ENCODE measurements around the gene BOD1. TPM values are rescaled to one million over a fixed set of nuclear protein-coding genes. Genes with fewer than 3 reads are reported as not detected.

The BOD1 gene
- total and polyA plus RNA-seq, 10 of the 15 experiments (the other 5 are each of a cell fraction or from before 2014, with no cell fraction given) = 14.1 to 35.8 (median 29.6) TPM

DNA sequence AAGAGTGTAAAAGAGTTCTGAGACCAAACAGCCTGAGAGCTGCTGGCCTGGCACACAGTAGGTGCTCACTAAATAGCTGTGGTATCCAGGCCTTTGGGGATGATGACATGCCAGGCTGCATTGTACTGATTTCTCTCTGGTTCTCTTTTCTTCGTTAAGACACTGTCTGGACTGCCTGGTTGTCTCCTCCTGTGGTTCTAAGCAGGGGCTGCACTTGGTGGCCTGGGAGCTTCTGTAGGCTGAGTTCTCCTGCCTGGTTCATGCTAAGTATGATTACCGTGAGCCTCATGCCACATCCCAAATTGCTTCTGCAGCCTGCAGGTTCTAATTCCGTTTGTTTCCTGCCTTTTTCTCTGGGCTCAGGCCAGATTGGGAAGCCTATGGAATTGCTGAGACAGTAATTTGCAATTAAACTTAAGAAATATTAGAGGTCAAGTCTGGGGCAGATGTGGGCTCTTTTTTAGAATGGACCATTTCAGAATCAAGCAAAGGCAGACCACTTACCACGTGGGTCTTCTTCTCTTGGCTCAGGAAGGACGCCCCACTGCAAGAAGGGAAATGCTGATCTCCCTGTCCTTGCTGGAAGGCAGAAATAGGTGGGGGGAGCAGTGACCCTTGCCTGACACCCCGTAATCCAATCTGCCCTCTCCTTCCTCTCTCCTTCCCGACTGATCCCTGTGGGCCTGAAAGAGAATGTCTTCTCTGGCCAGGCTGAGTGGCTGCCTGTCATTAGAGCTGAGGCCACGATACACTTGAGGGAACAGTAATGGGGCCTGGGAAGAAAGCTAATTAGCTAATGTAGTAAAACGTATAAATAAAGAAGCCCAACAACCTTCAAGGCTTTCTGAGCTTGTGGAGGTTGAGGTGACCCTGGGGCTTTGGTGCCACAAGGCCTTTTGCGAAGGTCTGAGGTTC lies 21.9 kb upstream of the BOD1 start:
- Histone ChIP-seq H3K4me2 (ENCODE audit: control insufficient read depth, insufficient read depth) (no peak overlapping the region), H3K9me3 (replicated peaks; ENCODE audit: control insufficient read depth, insufficient read depth, low read length) (no peaks in the 10 kb centered on the region), H3K4me3 (no peak overlapping the region), H3K27me3 (replicated peaks in 1 of 2; ENCODE audit: control insufficient read depth in 2 of 2, insufficient read depth in 2 of 2, low read length in 1 of 2) (no peaks in the 10 kb centered on the region), H3K4me1 (ENCODE audit: control insufficient read depth, insufficient read depth, low read length) (no peaks in the 10 kb centered on the region; the same call in 1 of the 2 replicates), H2AFZ (ENCODE audit: control insufficient read depth, low read depth, low read length) (no peak overlapping the region), H3K27ac (ENCODE audit: control insufficient read depth, insufficient read depth) (no peak overlapping the region), H4K20me1 (ENCODE audit: control insufficient read depth, insufficient read depth) (no peaks in the 10 kb centered on the region), H3K36me3 (ENCODE audit: control insufficient read depth in 2 of 2, insufficient read depth in 2 of 2, low read length in 1 of 2) (no peaks in the 10 kb centered on the region), H3K79me2 (ENCODE audit: control insufficient read depth, insufficient read depth, low read length) (no peaks in the 10 kb centered on the region), H3K9ac (ENCODE audit: control insufficient read depth, insufficient read depth, low read length) (no peak overlapping the region)
- SMC1A ChIA-PET (ENCODE audit: uncharacterized antibody, unreplicated experiment) = interaction anchor here (0.6 to 1.7 kb wide), 7 partner anchors 10 to 340 kb away, joined by 3 to 6 read pairs (median 3); no protein-coding TSS in a partner anchor
- intact Hi-C loops (cut with micrococcal nuclease; ENCODE audit: unreplicated experiment) = no loop called here
- RAD21 ChIA-PET (ENCODE audit: unreplicated experiment) = interaction anchor here (0.6 to 1.8 kb wide), 5 partner anchors 184 to 289 kb away, joined by 3 to 5 read pairs (median 3); partner anchors contain the start of gene CPEB4
- POLR2A ChIA-PET = interaction anchor here (0.5 kb wide), 1 partner anchor 256 kb away, joined by 4 read pairs; no protein-coding TSS in a partner anchor
- CTCF ChIA-PET = interaction anchor here (0.6 to 3.1 kb wide), 8 partner anchors 8 to 287 kb away, joined by 3 to 7 read pairs (median 4); no protein-coding TSS in a partner anchor
- ATAC-seq = no peak
- FAIRE-seq = no peak
- in situ Hi-C loops (cut with MboI) = no loop called here
- no TSS peak for BruUV-seq (replicated peaks)
- 62% methylated on average over 10 of the region's 10 CpGs for WGBS (ENCODE audit: insufficient coverage, insufficient replicate concordance, low lambda C conversion rate, missing lambda C conversion rate)
- DNase-seq (ENCODE audit: low read depth, low spot score) = no peak
- TF ChIP-seq POLR2AphosphoS5 (IDR thresholded peaks at IDR 0.05; ENCODE audit: low read length) (no peak), TCF12 (IDR thresholded peaks at IDR 0.05; ENCODE audit: low read depth, low read length) (no peak), NR2C2 (IDR thresholded peaks at IDR 0.05; ENCODE audit: borderline replicate concordance, control insufficient read depth, insufficient read length, low read depth) (no peak), ZNF274 (IDR thresholded peaks at IDR 0.05; ENCODE audit: insufficient read depth, insufficient read length) (no peak)
- TF ChIP-seq, protein P1, sequence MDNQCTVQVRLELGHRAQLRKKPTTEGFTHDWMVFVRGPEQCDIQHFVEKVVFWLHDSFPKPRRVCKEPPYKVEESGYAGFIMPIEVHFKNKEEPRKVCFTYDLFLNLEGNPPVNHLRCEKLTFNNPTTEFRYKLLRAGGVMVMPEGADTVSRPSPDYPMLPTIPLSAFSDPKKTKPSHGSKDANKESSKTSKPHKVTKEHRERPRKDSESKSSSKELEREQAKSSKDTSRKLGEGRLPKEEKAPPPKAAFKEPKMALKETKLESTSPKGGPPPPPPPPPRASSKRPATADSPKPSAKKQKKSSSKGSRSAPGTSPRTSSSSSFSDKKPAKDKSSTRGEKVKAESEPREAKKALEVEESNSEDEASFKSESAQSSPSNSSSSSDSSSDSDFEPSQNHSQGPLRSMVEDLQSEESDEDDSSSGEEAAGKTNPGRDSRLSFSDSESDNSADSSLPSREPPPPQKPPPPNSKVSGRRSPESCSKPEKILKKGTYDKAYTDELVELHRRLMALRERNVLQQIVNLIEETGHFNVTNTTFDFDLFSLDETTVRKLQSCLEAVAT (IDR thresholded peaks at IDR 0.05) = no peak

Data from GM12878 (cell line).